Spleen (tissue), 7 donors: Measurements from ENCODE around the gene GLOD5.

ENCODE experiments used
- POLR2A ChIP-seq, 3 donors: fragments of 450-650 bp; IDR thresholded peaks; one replicate each; pipeline ENCODE4 v1.5.1; 2017; ENCODE audit warnings: antibody characterized with exemption in 3 of 3, mild to moderate bottlenecking in 1 of 3
- POLR2AphosphoS5 ChIP-seq, 3 donors: sonication (generic); formaldehyde crosslinking; IDR thresholded peaks; one replicate each; pipeline ENCODE4 v1.5.1; 2017; ENCODE audit warnings: antibody characterized with exemption in 3 of 3
- TF ChIP-seq, protein P1 (sequence below), 11 experiments: fragments of 200-600 bp in 7 of 11; fragments of 450-650 bp in 4 of 11; sonication (generic) in 4 of 11; IDR thresholded peaks in 8 of 11; conservative IDR thresholded peaks in 3 of 11; 1 replicate in 7 of 11; 2 replicates in 4 of 11; pipeline versions ENCODE4 v1.4.0 to v1.8.0; 2016 to 2021; ENCODE audit warnings: antibody characterized with exemption in 11 of 11, inconsistent platforms in 4 of 11, mild to moderate bottlenecking in 1 of 11
- donor health status: DM: no; HTN: no; CAD: no; lungs with moderate emphysema.
- donor health status: DM: no; HTN: no; CAD: no.
- donor health status: DM: no; HTN: no; CAD: no.

DNA sequence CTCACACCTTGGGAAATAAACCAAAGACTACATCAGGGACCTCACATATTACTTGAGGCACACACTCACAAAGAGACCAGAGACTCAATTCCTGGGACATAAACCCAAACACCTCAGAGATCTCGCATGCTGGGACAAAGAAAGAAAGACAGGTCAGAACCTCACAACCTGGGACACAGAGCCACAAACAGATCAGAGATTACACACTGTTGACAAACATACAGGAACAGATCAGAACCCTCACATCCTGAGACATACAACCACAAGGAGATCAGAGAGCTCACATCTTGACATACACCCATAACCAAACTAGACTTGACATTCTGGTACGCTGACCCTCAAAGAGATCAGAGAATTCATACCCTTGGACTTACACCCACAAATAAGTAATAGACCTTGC lies 47.7 kb upstream of the GLOD5 start:
- TF ChIP-seq, protein P1, sequence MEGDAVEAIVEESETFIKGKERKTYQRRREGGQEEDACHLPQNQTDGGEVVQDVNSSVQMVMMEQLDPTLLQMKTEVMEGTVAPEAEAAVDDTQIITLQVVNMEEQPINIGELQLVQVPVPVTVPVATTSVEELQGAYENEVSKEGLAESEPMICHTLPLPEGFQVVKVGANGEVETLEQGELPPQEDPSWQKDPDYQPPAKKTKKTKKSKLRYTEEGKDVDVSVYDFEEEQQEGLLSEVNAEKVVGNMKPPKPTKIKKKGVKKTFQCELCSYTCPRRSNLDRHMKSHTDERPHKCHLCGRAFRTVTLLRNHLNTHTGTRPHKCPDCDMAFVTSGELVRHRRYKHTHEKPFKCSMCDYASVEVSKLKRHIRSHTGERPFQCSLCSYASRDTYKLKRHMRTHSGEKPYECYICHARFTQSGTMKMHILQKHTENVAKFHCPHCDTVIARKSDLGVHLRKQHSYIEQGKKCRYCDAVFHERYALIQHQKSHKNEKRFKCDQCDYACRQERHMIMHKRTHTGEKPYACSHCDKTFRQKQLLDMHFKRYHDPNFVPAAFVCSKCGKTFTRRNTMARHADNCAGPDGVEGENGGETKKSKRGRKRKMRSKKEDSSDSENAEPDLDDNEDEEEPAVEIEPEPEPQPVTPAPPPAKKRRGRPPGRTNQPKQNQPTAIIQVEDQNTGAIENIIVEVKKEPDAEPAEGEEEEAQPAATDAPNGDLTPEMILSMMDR (IDR thresholded peaks at IDR 0.05 in 8 of 11, conservative IDR thresholded peaks at IDR 0.05 in 3 of 11), result no peak
- TF ChIP-seq POLR2A (IDR thresholded peaks at IDR 0.05) (no peak), POLR2AphosphoS5 (IDR thresholded peaks at IDR 0.05) (no peak)
